Activated naive CD8-positive, alpha-beta T cell treated with anti-CD3 and anti-CD28 coated beads, Interleukin-2, amount 50 U/mL, for 24 hours (primary cell): ENCODE results near the gene RCC1.
"Not testable (repeated sequence)": the region's sequence is repeated elsewhere in the genome, so short reads cannot be mapped to it uniquely, and the experiment has no call there.

Source experiments
- ATAC-seq: fragments of 150-1000 bp; cut with Tn5 transposase; one replicate; pipeline ENCODE4 v1.10.0; 2021
- DNase-seq: peaks from one replicate; pipeline ENCODE4 v3.0.0; 2021
- H3K27ac Mint-ChIP-seq: one replicate; pipeline ENCODE4 v1.8.0; 2021; ENCODE audit warnings: mild to moderate bottlenecking, mixed read lengths
- H3K27me3 Mint-ChIP-seq: one replicate; pipeline ENCODE4 v1.8.0; 2021; ENCODE audit warnings: mixed read lengths
- H3K36me3 Mint-ChIP-seq: one replicate; pipeline ENCODE4 v1.8.0; 2021; ENCODE audit warnings: low read depth, mixed read lengths
- H3K4me1 Mint-ChIP-seq: one replicate; pipeline ENCODE4 v1.8.0; 2021; ENCODE audit warnings: mixed read lengths
- H3K4me3 Mint-ChIP-seq: one replicate; pipeline ENCODE4 v1.8.0; 2021; ENCODE audit warnings: mild to moderate bottlenecking, moderate library complexity, mixed read lengths
- H3K9me3 Mint-ChIP-seq: one replicate; pipeline ENCODE4 v1.8.0; 2021; ENCODE audit warnings: mixed read lengths

Gene RCC1

DNA sequence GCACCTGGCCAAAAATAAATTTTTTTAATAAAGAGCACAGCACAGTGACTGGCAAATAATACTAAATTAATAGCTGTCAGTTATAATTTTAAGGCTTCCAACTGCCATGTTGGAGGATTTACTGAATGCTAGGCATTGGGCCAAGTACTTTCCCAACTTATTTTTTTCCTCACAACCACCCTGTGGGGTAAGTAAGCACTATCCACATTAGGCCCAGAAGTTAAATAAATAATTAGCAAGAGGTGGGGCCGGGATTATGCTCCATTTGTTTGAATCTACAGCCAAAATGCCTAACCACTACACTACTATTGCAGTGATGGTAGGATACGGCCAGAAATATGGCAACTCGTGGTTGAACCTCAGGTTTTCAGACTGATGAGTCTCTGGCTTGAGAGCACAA, 42.5 kb downstream of the RCC1 start:
- H3K4me3 Mint-ChIP-seq = no peak overlapping the region
- H3K36me3 Mint-ChIP-seq = peaks cover 2% of the 10 kb centered on the region
- no peaks in the 10 kb centered on the region for H3K9me3 Mint-ChIP-seq
- no peak overlapping the region for H3K27ac Mint-ChIP-seq
- H3K27me3 Mint-ChIP-seq = no peaks in the 10 kb centered on the region
- no peak for DNase-seq
- ATAC-seq = no peak
- H3K4me1 Mint-ChIP-seq = peaks cover 15% of the 10 kb centered on the region

DNA sequence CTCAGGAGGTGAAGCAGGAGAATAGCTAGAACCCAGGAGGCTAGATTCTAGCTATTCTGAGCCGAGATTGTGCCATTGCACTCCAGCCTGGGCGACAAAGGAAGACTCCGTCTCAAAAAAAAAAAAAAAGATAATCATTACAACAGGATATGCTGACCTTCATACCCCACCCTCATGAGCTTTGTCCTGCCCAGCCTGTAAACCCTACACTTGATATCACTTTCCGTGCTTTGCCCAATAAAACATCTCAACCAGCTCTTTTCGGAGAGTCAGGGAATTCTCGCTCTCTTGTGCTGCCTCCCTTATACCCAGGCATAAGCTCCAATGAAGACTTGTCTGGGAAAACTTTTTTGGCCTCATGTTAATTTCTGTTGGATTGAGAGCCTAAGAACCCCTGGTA, 45.5 kb downstream of the RCC1 start:
- peaks cover 31% of the 10 kb centered on the region for H3K4me1 Mint-ChIP-seq
- H3K27me3 Mint-ChIP-seq = no peaks in the 10 kb centered on the region
- no peaks in the 10 kb centered on the region for H3K9me3 Mint-ChIP-seq
- ATAC-seq (no peak), DNase-seq (no peak)
- peaks cover 15% of the 10 kb centered on the region for H3K36me3 Mint-ChIP-seq
- no peak overlapping the region for H3K27ac Mint-ChIP-seq
- H3K4me3 Mint-ChIP-seq = no peak overlapping the region

DNA sequence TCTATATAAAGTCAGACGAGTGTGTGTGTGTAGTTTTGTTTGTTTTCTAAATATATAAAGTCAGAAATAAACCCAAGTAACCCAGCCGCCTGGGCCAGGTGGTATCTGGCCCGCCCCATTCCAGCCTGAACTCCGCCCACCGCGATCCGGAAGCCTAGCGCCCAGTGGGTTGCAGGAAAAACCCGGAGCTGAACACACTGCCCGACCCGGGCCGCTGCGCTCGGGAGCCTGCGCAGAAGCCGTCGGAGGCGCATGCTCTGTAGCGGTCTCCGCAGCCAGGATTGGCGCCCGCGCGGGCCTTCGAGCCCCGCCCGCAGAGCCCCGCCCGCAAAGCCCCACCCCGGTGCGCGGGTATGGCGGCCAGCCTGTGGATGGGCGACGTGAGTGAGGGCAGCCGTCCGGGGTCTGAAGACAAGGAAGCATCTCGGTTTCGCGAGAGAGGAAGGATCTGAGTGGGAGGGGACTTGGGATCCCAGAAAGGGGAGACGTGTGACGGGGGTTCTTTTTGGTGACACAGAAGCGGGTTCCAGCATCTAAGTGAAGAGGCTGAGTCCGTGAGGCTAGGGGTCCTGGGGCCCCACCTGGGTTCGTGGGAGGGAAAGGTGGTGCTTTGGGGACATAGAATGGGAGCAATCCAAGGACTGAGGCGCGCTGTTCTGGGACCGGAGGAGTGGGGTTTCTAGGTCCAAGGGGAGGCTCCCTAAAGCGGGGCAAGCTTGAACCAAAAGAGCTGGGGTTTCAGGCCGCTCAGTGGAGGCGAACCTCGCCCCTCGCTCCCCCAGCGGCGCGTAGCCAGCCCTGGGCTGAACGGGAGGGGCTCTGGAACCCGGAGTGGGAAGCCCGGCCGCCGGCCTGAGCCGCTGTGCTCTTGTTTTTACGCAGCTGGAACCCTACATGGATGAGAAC, 47.2 kb downstream of the RCC1 start, which contains the start of gene TRNAU1AP:
Gene TRNAU1AP, plus strand, starts transcription at position 328 of the 906 bp plus-strand sequence. Its CDS starts 26 bp downstream, at position 354.
- H3K27ac Mint-ChIP-seq = peak within 1 kb of the TSS; percentile 99
- H3K36me3 Mint-ChIP-seq = peaks cover 17% of the 10 kb centered on the region
- no peaks in the 10 kb centered on the region for H3K27me3 Mint-ChIP-seq
- peak; percentile 98 for DNase-seq
- no peaks in the 10 kb centered on the region for H3K9me3 Mint-ChIP-seq
- H3K4me1 Mint-ChIP-seq = peaks cover 31% of the 10 kb centered on the region
- peak; percentile 90 for ATAC-seq
- peak within 1 kb of the TSS; percentile 99 for H3K4me3 Mint-ChIP-seq

DNA sequence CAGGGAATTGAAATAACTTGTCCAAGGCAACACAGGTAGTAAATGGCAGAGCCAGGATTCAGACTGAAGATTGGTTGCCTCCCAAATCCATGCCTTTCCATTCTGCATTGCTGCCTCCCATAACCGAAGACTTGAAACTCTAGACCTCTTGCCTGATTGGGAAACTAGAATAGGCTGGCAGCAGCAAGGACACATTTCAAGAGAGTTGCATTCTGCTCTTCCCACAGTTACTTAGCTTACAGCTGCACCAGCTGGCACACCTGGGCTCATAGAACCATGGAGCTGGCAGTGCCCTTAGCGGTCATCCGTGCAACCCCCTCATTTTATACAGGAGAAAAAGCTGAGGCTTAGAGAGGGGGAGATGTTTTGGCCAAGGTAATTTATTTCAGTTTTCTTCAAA, 55.0 kb downstream of the RCC1 start:
- no peak for DNase-seq
- ATAC-seq = no peak
- H3K27ac Mint-ChIP-seq = no peak overlapping the region
- no peak overlapping the region for H3K4me3 Mint-ChIP-seq
- peaks cover 34% of the 10 kb centered on the region for H3K36me3 Mint-ChIP-seq
- no peaks in the 10 kb centered on the region for H3K4me1 Mint-ChIP-seq
- no peaks in the 10 kb centered on the region for H3K27me3 Mint-ChIP-seq
- H3K9me3 Mint-ChIP-seq = no peaks in the 10 kb centered on the region

DNA sequence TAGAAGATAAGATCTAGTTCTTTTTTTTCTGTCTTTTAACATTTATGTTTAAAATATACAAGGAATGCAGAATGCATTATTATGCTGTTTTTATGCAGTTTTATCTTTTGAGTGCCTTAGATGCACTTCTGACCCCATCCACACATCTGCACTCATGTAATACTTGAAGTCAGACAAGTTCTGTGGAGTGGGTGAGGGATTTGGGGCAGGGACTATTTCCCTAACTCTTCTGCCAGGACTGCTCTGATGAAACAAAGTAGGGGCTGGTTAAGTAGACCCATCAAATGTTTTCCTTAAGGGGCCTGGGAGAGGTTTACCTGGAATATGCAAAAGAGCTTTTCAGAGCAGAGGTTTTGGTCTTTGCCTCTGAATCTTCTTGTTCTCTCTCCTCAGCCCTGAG, 58.5 kb downstream of the RCC1 start:
- Mint-ChIP-seq H3K36me3 (peaks cover 43% of the 10 kb centered on the region), H3K4me3 (no peak overlapping the region)
- DNase-seq = no peak

DNA sequence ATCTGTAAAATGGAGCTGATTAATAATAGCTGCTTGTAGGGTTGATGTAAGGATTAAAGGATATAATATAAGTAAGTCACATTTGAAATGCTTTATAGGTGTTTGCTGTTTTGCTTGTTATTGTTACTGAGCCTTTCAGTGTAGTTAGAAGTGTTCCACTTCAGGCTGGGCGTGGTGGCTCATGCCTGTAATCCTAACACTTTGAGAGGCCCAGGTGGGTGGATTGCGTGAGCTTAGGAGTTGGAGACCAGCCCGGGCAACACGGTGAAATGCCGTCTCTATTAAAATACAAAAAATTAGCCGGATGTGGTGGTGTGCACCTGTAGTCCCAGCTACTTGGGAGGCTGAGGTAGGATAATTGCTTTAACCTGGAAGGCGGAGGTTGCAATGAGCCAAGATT, 59.2 kb downstream of the RCC1 start:
- Mint-ChIP-seq H3K9me3 (no peaks in the 10 kb centered on the region), H3K4me1 (no peaks in the 10 kb centered on the region), H3K4me3 (no peak overlapping the region), H3K27ac (no peak overlapping the region), H3K27me3 (no peaks in the 10 kb centered on the region), H3K36me3 (peaks cover 39% of the 10 kb centered on the region)
- no peak for ATAC-seq
- no peak for DNase-seq

More for the DNA sequence above, 58.5 kb downstream of the RCC1 start:
- Mint-ChIP-seq H3K27me3 (no peaks in the 10 kb centered on the region), H3K9me3 (no peaks in the 10 kb centered on the region), H3K4me1 (no peaks in the 10 kb centered on the region), H3K27ac (no peak overlapping the region)
- no peak for ATAC-seq

DNA sequence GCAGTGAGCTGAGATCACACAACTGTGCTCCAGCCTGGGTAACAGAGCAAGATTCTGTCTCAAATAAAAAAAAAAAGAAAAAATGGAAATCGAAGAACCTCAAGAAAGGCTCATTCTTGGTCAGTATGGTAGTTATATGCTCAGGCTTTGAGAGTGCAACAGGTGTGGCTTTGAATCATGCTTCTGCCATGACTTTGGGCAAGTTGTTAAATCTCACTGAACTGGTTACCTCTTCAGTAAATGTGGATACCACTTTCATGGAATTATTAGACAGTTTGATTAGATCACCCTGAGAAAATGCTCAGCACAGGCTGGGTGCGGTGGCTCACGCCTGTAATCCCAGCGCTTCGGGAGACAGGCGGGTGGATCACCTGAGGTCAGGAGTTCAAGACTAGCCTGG, 59.9 kb downstream of the RCC1 start:
- Mint-ChIP-seq H3K36me3 (peaks cover 34% of the 10 kb centered on the region), H3K27me3 (no peaks in the 10 kb centered on the region), H3K27ac (no peak overlapping the region), H3K4me1 (no peaks in the 10 kb centered on the region), H3K9me3 (no peaks in the 10 kb centered on the region), H3K4me3 (no peak overlapping the region)
- no peak for DNase-seq
- ATAC-seq = no peak

DNA sequence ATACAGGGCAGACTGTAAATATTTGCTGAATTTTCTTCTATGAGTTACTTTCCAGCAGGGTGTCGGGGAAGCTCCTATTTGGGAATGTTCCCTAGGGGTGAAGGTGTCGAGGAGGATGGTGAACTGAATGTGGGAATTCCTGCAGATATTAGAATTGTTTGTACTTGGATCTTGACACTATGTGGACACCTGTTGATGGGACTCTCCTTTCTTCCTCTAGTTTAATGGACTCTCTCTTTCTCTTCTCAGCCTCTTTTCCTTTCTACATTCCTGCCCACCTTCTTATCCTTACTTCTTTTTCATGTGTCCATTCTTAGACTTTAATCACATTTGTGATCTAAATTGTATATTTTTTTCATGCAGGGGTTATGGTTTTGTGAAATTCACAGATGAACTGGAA, 61.1 kb downstream of the RCC1 start:
- Mint-ChIP-seq H3K4me3 (no peak overlapping the region), H3K4me1 (no peaks in the 10 kb centered on the region), H3K9me3 (no peaks in the 10 kb centered on the region), H3K36me3 (peaks cover 38% of the 10 kb centered on the region), H3K27me3 (no peaks in the 10 kb centered on the region), H3K27ac (no peak overlapping the region)
- ATAC-seq (no peak), DNase-seq (no peak)

DNA sequence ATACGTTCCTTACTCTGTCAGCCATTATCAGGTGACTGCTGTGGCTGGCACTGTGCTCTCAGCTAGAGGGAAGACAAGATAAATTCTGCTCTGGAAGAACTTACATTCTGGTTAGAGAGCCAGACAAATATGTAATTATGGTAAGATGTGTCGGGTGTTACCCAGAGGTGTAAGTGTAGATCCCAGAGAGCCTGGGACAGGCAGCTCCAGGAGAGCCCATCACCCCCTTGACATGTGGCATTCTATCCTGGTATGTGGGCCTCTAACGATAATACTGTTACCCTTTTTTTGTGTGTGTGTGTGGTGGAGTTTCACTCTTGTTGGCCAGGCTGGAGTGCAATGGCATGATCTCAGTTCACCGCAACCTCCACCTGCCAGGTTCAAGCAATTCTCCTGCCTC, 66.1 kb downstream of the RCC1 start:
- ATAC-seq (no peak), DNase-seq (no peak)
- Mint-ChIP-seq H3K9me3 (no peaks in the 10 kb centered on the region), H3K27me3 (no peaks in the 10 kb centered on the region), H3K4me1 (no peaks in the 10 kb centered on the region), H3K4me3 (no peak overlapping the region), H3K27ac (no peak overlapping the region), H3K36me3 (peaks cover 23% of the 10 kb centered on the region)

DNA sequence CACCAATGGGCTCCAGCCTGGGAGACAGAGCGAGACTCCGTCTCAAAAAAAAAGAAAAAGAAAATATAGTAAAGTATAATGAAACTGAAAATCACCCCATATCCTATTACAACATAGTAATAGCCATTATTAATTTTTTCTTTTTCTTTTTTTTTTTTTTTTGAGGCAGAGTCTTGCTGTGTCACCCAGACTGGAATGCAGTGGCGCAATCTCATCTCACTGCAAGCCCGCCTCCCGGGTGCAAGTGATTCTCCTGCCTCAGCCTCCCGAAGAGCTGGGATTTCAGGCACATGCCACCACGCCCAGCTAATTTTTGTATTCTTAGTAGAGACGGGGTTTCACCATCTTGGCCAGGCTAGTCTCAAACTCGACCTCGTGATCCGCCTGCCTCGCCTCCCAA, 67.0 kb downstream of the RCC1 start:
- not testable (repeated sequence) for H3K27ac Mint-ChIP-seq
- H3K36me3 Mint-ChIP-seq = peaks cover 26% of the 10 kb centered on the region

DNA sequence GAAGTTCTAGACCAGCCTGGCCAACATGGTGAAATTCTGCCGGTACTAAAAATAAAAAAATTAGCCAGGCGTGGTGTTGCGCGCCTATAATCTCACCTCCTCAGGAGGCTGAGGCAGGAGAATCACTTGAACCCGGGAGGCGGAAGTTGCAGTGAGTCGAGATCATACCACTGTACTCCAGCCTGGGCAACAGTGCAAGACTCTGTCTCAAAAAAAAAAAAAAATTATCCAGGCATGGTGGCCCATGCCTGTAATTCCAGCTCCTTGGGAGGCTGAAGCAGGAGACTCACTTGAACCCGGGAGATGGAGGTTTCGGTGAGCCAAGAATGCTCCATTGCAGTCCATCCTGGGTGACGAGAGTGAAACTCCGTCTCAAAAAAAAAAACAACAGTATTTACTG, 67.7 kb downstream of the RCC1 start:
- ATAC-seq (no peak), DNase-seq (no peak)
- Mint-ChIP-seq H3K27me3 (no peaks in the 10 kb centered on the region), H3K27ac (no peak overlapping the region), H3K36me3 (peaks cover 26% of the 10 kb centered on the region), H3K9me3 (no peaks in the 10 kb centered on the region), H3K4me1 (peaks cover 2% of the 10 kb centered on the region), H3K4me3 (no peak overlapping the region)

More for the DNA sequence above, 67.0 kb downstream of the RCC1 start:
- not testable (repeated sequence) for DNase-seq, H3K4me3 Mint-ChIP-seq, H3K27me3 Mint-ChIP-seq, ATAC-seq, H3K4me1 Mint-ChIP-seq, H3K9me3 Mint-ChIP-seq

DNA sequence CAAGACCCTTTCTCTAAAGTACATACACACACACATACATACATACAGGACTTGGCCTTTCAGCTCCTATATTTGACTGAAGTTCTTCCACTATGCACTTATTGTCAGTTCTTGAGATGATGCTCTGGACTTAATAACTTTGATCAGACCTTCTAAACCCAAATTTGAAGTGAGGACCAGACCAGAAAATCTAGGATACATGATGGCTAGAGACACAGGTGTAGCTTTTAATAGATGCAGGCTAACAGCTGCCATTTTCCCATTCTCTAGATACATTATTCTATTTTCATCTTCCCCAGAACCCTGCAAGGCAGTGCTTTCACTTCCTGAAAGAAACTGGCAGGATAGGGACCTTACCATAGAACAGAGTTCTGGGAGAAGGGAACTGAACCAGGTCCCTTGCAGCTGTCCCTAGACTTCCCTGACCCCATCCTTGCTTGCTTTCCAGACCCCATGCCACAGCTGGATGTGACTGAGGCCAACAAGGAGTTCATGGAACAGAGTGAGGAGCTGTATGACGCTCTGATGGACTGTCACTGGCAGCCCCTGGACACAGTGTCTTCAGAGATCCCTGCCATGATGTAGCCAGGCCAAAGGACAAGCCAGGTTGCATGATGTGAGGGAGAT, 71.3 kb downstream of the RCC1 start:
- Mint-ChIP-seq H3K9me3 (no peaks in the 10 kb centered on the region), H3K27ac (peak overlapping the region; percentile 96), H3K36me3 (peaks cover 51% of the 10 kb centered on the region), H3K4me1 (peaks cover 24% of the 10 kb centered on the region), H3K27me3 (peaks cover 2% of the 10 kb centered on the region), H3K4me3 (peak overlapping the region; percentile 59)
- DNase-seq (peak; percentile 32), ATAC-seq (peak; percentile 12)

DNA sequence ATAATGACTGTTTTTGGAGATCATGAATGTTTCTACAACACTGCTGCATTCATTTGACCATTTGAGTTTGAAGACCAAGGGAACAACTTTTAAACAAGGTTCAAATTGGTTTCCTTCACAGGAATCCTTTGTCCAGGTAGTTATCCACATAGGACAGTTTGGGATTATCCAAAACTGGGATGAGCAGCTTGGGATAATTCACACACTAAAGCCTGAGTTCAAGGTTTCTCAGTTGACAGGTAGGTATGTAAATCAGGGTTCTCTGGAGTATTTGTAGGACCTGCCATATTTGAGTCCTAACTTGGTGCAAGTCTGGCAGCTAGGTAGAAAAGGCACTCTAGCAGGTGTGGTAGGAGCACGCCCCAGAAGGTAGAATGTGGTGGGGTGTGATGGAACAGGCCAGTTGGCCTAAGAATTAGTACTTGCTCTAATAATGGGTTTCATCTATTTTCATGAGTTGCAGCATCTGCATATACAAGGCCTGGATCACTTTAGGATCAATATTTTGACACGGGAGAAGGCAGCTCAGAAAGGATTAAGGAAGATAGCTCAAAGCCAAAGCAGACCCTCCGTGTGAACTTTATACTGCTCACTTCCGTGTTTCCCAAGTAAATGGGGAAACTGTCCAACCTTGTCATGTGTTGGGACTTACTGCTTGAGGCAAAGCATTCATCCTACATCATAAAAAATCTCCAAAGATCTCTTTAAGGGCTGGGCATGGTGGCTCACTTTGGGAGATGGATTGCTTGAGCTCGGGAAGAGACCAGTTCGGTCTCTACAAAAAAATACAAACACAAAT, 72.1 kb downstream of the RCC1 start:
- DNase-seq = no peak
- H3K27me3 Mint-ChIP-seq = peaks cover 2% of the 10 kb centered on the region
- no peak for ATAC-seq
- H3K4me3 Mint-ChIP-seq = peak overlapping the region; percentile 59
- H3K36me3 Mint-ChIP-seq = peaks cover 51% of the 10 kb centered on the region
- peaks cover 25% of the 10 kb centered on the region for H3K4me1 Mint-ChIP-seq
- H3K9me3 Mint-ChIP-seq = no peaks in the 10 kb centered on the region
- H3K27ac Mint-ChIP-seq = peak overlapping the region; percentile 96

DNA sequence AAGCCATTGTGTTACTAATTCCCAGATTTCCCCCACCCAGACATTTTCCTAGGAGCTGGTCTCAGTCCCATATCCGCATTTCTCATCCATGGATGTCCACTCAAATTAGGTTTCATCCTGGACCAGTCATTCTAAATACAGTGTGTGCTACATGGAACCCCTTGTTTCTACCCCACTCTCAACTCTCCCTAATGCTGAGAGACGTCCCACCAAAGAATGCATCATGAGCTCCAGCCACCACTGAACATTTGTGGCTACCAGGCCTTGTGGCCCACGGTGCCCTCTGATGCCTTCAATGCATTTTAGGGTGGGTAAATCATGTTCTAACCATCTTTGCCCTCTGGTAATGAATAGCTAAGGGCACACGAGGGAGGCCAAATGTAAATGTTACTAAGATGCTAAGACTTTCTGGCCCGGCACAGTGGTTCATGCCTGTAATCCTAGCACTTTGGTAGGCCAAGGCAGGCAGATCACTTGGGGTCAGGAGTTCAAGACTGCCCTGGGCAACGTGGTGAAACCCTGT, 72.9 kb downstream of the RCC1 start:
- H3K9me3 Mint-ChIP-seq = no peaks in the 10 kb centered on the region
- H3K27me3 Mint-ChIP-seq = peaks cover 2% of the 10 kb centered on the region
- no peak for DNase-seq
- peaks cover 28% of the 10 kb centered on the region for H3K4me1 Mint-ChIP-seq
- H3K36me3 Mint-ChIP-seq = peaks cover 51% of the 10 kb centered on the region
- peak overlapping the region; percentile 96 for H3K4me3 Mint-ChIP-seq
- peak overlapping the region; percentile 96 for H3K27ac Mint-ChIP-seq
- ATAC-seq = no peak
